GM18526 (cell line): ENCODE results near the gene NOSIP.

Source experiments
- POLR2A ChIP-seq: IDR thresholded peaks from 3 replicates; pipeline ENCODE4 v1.6.1; 2011; ENCODE audit not compliant: insufficient read length; ENCODE audit errors: extremely low read depth

NOSIP gene

GRCh38 chr19:49546825-49547565, 33.4 kb downstream of the NOSIP start:
- TF ChIP-seq POLR2A, result no peak

- no peak for TF ChIP-seq POLR2A
Observed at GRCh38 chr19:49544154-49544553, 36.2 kb downstream of the NOSIP start.

GRCh38 chr19:49543032-49543431, 37.3 kb downstream of the NOSIP start:
- no peak for TF ChIP-seq POLR2A

GRCh38 chr19:49542446-49542845, 37.9 kb downstream of the NOSIP start:
- no peak for TF ChIP-seq POLR2A

- TF ChIP-seq POLR2A, result no peak
Observed at GRCh38 chr19:49541914-49542313, 38.4 kb downstream of the NOSIP start.

GRCh38 chr19:49539192-49539952, 41.0 kb downstream of the NOSIP start:
- no peak for TF ChIP-seq POLR2A

- no peak for TF ChIP-seq POLR2A
Observed at GRCh38 chr19:49538643-49539042, 41.7 kb downstream of the NOSIP start.

- no peak for TF ChIP-seq POLR2A
Observed at GRCh38 chr19:49536921-49537462, 43.4 kb downstream of the NOSIP start.

- no peak for TF ChIP-seq POLR2A
Observed at GRCh38 chr19:49534632-49535385, 45.5 kb downstream of the NOSIP start.

- no peak for TF ChIP-seq POLR2A
Observed at GRCh38 chr19:49533551-49534488, 46.5 kb downstream of the NOSIP start.

GRCh38 chr19:49530708-49531107, 49.6 kb downstream of the NOSIP start:
- TF ChIP-seq POLR2A, result no peak

GRCh38 chr19:49528211-49528771, 52.1 kb downstream of the NOSIP start:
- TF ChIP-seq POLR2A, result no peak

GRCh38 chr19:49524812-49525455, 55.4 kb downstream of the NOSIP start:
- TF ChIP-seq POLR2A, result no peak
